HTERT RPE-1 (cell line): ENCODE results near the gene MACO1.
"Not testable (repeated sequence)": the region's sequence is repeated elsewhere in the genome, so short reads cannot be mapped to it uniquely, and the experiment has no call there.

Experiments
- in situ Hi-C: fragments of 300-500 bp; cut with MboI; formaldehyde crosslinking; loops from 4 replicates; pipeline ENCODE4 v1.14.3; 2020; ENCODE audit warnings: low sequenced_read_pairs

Gene MACO1

DNA sequence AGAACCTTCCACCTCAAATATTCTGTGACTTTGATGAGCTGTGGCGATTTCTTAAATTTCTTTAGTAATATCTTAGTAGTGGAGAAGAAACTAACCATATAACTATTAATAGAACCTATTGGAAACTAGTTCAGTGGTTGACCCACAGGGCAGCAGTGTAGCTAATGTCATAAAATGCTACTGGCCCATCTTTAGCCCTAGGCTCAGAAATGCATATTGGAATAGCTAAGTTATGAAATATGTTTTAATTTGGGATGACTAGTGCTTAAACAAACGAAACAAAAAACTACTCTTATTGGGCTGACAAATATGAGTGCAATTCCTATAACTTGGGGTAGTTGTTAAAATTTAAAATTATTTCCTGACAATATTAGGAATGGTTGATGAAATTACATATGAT, 20.2 kb downstream of the MACO1 start:
- in situ Hi-C loops: no loop called here

DNA sequence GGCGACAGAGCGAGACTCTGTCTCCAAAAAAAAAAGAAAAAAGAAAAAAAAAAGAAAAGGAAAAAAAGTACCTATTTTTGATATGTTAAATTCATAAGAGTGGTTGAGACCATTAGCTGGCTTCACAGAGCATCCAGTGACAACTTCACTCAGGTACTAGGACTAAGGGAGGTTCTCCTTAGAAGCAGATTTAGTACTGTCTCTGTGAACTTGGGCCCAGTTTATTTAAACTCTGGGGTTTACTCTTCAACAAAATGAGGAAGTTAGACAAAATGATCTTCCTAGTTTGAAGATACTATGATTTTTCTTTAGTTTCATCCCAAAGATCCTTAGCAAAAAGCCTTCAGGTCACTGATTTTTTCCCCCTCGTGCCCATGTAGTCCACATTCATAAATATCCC, 21.2 kb downstream of the MACO1 start:
- in situ Hi-C loops: no loop called here

DNA sequence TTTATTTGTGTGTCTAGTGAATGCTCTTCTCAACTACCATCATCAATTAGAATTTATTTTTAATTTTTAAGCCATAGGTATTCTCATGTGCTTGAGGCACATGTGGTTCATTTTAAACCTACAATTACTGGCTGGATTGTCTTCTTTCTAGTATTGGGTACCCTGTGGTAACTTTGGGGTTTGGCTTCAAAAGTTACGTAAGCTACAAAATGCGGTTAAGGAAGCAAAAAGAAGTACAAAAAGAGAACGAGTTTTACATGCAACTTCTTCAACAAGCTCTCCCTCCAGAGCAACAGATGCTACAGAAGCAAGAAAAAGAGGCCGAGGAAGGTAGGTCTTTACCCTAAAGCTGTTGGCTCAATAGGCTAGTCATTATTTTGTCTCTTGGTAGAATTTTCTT, 25.8 kb downstream of the MACO1 start:
- in situ Hi-C loops: no loop called here

DNA sequence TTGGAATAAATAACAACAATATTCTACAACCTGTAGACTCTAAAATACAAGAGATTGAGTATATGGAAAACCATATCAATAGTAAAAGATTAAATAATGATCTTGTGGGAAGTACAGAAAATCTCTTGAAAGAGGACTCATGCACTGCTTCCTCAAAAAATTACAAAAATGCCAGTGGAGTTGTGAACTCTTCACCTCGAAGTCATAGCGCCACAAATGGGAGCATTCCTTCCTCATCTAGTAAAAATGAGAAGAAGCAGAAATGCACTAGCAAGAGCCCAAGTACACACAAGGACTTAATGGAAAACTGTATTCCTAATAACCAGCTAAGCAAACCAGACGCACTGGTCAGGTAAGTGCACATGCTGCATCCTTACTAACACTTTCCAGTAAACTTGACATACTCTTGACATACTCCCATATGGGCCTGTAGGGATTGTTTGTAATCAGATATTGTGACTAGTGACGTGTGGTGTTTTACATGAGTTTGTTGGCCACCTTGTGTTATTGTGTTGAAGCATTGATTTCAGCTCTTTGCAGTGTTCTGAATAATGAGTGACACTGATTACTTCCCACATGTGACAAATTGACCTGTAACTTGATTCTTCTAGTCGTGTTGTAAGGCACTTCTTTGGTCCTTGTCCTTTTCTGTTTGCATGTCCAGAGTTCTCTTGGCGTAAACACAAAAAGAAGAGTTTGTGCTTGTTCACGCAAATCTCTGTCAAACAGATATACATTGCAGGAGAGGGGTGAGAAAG, 28.0 kb downstream of the MACO1 start:
- in situ Hi-C loops: no loop called here

DNA sequence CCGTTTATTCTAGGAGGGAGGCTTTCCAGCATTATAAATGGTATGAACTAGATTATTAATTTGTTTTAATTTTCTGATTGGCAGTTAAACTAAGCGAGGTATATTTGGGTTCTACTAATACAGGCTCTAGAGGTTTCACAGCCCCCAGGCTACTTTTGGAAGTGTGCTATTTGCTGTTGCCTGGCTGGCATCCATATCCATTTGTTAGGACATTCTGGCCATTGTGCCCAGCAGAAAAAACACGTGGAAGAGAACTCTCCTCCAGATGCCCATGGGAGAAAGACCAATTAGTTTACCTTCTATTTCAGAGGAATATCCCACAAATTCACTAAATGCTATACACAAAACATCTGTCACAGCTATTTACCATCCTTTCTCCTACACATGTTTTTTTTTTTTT, 29.3 kb downstream of the MACO1 start:
- in situ Hi-C loops: no loop called here

DNA sequence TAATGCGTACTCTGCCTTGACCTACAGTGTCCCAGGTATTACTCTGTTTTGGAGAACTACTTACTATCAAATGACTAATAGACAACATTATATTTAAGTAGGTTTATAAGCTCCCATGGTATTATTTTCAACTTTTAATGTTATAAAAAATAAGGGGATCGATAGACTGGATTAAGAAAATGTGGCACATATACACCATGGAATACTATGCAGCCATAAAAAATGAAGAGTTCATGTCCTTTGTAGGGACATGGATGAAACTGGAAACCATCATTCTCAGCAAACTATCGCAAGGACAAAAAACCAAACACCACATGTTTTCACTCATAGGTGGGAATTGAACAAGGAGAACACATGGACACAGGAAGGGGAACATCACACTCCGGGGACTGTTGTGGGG, 30.1 kb downstream of the MACO1 start:
- in situ Hi-C loops: not testable (repeated sequence)

DNA sequence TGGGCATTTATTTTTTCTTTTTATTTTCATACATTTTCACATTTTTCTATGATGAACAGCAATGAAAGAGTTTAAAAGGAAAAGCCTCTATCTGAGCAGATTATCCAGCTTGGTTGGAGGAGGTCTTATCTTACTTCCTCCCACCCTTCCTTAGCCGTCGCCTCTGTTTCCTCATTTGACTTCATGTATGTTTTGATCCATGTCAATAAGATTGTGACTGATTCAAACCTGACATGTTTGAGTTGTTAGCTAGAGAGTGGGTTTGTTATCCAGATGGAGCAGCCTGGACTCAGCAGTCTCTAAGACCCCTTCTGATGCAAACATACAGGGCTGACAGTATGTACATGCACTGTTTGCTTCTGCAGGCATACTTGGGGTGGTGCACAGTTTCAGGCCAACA, 31.2 kb downstream of the MACO1 start:
- in situ Hi-C loops: no loop called here

DNA sequence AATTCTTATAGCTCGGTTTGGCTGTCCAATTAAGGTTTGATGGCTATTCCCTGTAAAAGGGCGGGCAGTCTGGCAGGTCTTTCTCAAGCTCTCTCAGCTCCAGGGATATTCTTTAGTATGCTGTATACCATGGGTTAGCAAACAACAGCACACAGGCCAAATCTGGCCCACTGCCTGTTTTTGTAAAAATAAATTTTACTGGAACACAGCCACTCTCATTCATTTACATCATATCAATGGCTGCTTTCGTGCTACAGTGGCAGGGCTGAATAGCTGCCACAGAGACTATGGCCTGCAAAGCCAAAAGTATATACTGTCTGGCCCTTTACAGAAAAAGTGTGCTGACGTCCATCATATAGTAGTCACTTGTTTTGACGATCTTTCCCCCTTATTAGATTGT, 32.0 kb downstream of the MACO1 start:
- in situ Hi-C loops: no loop called here

DNA sequence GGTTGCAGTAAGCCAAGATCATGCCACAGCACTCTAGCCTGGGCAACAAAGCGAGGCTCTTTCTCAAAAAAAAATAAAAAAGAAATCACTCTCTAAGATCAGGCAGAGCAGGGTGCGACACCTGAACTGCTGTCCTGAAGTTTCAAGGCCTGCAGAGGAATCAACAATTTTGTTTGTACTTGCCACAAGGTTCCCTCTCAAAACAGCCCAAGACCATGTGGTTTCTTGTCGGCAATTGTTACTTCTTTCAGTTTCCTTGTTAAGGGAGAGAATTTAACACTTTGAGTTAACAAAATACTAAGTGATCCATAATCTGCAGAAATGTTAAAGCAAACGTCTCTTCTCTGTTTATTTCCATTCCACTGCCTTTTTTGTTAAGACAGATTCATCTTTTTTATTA, 36.5 kb downstream of the MACO1 start:
- in situ Hi-C loops: no loop called here

DNA sequence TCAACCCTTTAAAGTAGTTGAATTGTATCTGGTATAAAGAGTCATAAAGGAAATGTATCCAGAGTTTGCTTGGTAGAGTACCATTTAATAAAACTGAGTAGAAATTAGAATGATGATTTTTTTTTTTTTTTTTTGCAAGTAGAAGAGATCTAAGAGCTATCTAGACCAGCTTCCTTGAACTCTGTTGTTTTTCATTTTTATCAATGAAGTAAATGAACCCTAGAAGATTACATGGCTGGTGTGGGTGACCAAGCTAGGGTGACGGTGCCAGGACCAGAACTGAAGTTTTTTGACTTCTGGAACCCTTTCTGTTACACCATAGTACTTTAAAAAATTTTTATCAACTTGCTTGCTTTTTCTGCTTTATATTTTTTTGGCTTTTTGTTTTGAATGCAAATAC, 36.9 kb downstream of the MACO1 start:
- in situ Hi-C loops: no loop called here

DNA sequence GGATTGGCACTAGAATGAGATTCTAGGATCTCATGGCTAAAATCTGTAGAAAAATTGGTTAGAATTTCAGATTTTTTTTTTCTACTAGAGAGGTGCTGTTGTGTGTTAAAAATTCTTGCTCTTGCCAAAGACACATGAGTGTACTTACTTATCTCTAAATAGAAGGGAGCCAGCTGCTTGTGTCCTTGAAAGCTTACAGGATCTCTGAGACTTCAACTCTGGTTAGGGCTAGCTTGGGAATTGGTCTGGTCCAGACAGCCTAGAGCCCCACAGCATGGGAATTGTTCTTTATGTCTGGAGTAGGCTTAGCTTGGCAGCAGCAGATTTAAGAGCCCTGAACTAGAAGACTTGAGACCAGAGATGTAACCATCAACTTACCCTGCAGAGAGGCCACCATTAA, 37.3 kb downstream of the MACO1 start:
- in situ Hi-C loops: no loop called here

DNA sequence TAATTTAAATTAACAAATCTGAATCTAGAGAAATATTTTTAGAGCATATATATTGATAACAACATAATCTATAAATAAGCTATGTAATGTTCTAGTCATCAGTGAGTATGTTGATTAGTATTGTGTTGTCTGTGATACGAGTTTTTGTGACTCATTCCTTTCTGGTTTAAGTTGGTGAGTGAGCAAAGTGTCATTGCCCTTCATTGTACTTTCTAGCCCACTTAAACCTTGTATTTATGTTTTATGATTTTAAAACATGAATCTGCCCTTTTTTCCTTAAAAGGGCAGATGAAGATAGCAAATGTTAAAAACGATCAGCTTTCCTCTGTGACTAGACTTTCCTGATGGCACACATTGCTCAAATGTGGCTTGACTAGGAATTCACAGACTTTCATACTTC, 38.5 kb downstream of the MACO1 start:
- in situ Hi-C loops: no loop called here

DNA sequence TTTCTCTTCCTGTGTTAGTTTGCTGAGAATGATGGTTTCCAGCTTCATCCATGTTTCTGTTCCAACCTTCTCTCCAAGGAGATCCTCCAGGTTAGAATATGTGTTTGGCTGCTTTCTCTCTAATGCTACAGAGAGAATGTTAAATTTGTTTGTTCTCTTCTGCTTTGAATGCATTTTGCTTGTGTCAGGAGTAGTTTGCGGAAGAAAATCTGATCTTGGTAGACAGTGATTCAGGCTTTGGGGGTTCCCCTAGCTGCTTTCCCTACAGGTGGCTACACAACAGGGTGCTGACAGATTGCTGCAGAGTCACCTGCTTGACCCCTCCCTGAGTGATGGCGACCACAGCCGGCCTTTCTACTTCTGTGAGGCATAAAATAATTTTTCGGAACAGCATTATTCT, 41.8 kb downstream of the MACO1 start:
- in situ Hi-C loops: no loop called here

DNA sequence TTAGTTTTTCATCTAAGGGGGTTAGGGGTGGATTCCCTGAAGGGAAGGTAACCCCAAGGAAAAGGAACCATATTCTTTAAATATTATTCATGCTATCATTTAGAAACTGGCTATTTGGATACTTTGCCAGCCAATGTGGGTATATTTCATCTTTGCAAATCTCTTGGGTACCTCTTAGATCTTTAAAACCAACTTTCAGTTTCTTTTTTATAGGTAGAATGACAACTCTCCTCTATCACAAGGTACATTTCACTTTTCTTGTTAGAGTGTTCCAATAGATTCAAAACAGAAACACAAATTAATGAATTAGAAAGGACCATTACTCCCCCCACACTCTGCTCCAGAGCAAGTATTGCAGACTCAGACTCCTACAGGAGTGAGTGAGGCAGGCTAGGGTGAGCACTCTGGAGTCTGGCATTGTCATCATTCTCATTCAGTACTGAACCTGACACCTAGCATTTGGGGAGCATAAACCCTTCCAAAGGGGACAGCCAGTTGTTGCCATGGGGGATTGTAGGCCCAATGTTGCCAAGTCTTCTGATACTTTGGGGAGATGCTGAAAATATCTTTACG, 43.0 kb downstream of the MACO1 start:
- in situ Hi-C loops: no loop called here

DNA sequence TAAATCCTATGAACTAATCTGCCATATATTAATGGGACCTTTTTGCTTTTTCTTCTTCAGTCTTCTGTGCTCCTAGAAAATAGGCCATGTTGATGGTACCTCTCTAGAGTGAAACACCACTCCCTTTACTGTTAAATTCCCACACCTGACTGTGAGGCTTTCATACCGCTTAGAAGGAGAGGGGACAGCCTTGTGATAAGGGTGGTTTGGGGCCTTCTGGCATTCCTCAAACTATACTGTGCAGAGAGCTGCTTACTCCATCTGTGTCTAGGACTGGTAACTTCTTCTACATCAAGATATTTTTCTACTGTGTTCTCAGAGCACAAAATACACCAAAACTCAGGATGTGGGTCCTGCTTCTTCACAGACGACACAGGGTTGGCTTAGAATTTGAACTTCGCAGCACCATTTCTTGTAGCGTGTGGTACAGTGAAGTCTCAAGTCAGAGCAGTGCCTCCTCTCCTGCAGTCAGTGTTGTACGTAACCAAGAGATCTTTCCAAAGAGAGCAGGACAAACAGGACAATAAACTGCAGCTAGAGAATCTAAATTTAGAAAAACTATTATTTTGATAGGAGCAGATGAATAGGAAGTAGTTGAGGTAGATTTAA, 43.8 kb downstream of the MACO1 start:
- in situ Hi-C loops: no loop called here

DNA sequence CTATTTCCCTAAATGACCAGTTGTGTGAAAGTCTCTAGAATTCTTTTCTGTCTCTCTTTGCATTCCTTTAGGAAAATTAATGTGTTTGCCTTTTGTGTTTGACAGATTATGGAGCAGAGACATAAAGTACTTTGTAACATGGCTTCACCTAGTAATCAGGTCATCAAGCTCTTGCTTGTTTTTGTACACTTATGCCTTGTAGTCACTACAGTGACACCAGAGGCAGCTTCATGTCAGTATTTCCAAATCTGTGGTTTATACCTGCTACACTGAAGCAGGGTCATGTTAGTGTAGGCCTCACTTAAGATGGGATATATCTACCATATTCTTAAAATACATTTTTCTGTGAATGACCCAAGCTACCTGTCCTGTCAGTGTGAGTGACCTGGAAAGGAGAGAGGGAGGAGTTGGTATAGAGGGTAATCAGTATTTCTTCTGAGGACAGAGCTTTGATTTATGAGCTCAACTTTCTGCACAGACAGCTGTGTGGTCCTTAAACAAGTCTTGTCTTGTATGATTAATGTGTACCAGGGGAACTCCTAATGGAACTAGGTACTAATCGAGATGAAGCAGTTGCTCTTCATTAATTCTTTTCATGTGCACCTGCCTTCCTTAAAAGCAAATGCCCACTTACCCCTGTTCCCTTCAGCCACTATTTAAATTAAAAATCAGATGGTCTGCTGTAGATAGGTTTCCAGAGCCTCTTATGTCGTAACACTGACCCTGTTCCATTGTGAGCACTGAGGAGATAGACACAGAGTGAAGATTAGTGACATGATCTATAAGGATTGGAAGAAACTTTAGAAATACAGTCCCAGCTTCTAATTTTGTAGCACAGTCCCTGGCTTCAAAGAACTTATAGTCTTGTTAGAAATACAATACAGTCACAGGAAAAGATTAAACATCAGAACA, 45.7 kb downstream of the MACO1 start:
- in situ Hi-C loops: no loop called here

DNA sequence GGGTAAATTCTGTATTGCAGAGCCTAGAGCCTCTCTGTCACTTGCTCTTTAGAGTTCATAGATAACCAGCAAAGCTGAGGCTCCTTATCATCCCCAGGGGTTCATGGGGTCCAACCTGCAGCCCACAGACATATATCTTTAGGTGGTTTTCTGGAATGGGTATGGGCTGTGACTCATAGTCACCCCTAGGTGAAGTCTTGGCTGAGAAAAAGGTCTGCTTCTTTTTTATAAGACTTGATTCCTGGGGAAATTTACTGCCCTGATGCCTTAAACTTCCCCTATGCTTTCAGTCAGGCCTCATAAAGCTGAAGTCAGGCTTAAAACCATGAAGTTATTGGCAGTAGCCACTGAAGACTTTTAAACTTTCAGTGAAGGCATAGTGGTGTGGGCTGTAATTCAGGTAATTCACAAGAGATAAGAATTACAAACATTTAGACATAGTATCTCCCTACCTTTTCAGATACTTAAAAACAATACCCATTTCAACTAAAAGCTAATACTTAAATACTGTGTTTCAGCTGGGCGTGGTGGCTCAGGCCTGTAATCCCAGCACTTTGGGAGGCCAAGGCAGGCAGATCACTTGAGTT, 46.8 kb downstream of the MACO1 start:
- in situ Hi-C loops: no loop called here

DNA sequence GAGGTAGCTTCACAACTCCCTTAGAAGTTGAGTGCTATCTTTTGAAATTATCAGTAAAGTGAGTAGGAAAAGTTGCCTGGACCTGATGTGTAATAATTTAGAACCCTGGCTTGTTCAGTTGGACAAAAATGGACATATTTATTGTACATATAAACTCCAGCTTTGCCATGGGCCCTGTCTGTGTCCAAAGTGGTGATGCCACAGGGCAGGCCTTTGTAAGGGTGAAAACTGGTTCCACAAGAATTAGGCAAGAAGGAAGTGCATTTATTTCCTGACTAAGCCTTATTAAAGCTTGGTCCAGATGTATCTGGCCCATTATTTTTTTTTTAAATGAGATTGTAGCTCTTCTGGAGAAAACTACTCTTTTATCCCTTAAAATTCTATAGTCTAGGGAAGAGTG, 47.9 kb downstream of the MACO1 start:
- in situ Hi-C loops: no loop called here

DNA sequence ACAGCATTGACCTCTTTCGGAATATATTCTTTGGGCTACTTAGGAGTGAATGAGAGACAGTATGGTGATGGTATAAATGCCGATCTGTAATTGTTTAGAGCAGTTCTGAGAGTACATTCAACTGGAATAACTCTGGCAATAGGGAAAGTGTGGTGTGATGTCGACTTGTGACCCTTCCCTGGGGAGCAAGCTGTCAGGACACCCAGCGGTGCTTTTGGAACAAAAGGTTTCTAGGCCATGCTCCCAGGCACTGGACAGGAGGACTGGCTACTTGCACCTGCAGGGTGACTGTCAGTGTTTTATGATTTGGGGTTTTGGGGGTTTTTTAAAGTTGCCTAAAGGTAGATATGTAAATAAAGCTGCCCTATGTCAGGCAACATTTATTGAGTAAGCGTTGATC, 50.9 kb downstream of the MACO1 start:
- in situ Hi-C loops: no loop called here

DNA sequence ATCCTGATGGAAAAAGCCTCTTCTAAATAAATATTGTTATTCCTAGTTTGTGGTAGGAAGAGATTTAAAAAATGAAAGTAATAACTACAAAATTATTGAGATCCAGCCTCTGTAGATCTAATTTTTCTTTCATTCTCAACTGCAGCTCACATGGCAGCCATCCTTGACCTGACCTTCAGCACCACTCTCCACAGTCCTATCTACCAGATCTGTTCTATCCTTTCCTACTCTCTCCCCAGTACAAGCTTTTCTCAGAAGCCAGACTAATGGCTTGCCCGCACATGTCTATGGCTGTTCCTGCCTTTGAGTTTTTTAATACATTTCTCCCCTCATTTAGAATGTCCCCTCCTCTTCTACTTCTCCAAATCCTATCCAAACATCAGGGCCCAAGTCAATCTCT, 51.5 kb downstream of the MACO1 start:
- in situ Hi-C loops: no loop called here

DNA sequence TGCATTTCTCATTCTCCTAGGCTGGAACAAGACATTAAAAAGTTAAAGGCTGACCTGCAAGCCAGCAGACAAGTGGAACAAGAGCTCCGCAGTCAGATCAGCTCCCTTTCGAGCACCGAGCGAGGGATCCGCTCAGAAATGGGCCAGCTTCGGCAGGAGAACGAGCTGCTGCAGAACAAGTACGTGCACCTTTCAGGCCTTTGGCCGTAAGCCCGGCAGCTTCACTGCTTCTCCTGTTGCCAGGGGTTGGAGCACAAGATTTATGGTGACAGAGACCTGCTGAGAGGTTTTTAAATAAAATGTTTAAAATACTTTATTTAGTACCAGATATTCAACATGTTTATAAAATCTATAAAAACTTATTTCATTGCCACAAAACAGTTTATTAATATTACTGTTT, 53.4 kb downstream of the MACO1 start:
- in situ Hi-C loops: no loop called here
